Activated T-helper 17 cell treated with anti-CD3 and anti-CD28 coated beads, Interleukin-2, amount 50 U/mL, for 72 hours (primary cell): ENCODE data around the gene HSD3B1. TPM values are rescaled to one million over a fixed set of nuclear protein-coding genes. Genes with fewer than 3 reads are reported as not detected.
"Not testable (repeated sequence)": the region's sequence is repeated elsewhere in the genome, so short reads cannot be mapped to it uniquely, and the experiment has no call there.

ENCODE experiments used
- ATAC-seq: fragments of 150-1000 bp; cut with Tn5 transposase; replicated peaks from 2 replicates; pipeline ENCODE4 v1.10.0; 2021; ENCODE audit warnings: mild to moderate bottlenecking, moderate library complexity
- H3K27ac Mint-ChIP-seq: one replicate; pipeline ENCODE4 v1.8.0; 2022; ENCODE audit warnings: mixed read lengths
- H3K27me3 Mint-ChIP-seq: one replicate; pipeline ENCODE4 v1.8.0; 2022; ENCODE audit warnings: mixed read lengths
- H3K36me3 Mint-ChIP-seq: one replicate; pipeline ENCODE4 v1.8.0; 2022; ENCODE audit warnings: low read depth, mild to moderate bottlenecking, mixed read lengths
- H3K4me1 Mint-ChIP-seq: one replicate; pipeline ENCODE4 v1.8.0; 2022; ENCODE audit warnings: mixed read lengths
- H3K4me3 Mint-ChIP-seq: one replicate; pipeline ENCODE4 v1.8.0; 2022; ENCODE audit warnings: mild to moderate bottlenecking, mixed read lengths
- H3K9me3 Mint-ChIP-seq: one replicate; pipeline ENCODE4 v1.8.0; 2022; ENCODE audit warnings: mixed read lengths
- total RNA-seq, 2 donors: library from RNA; stranded (reverse); gene quantifications; one replicate each; pipeline ENCODE4 v1.2.3, GENCODE V29; 2022

HSD3B1 gene
- total RNA-seq, 2 donors from 2014 or later = not detected

GRCh38 chr1:119481951-119482350, 25.1 kb upstream of the HSD3B1 start:
- peaks cover 6% of the 10 kb centered on the region for H3K27me3 Mint-ChIP-seq
- H3K9me3 Mint-ChIP-seq = no peaks in the 10 kb centered on the region
- H3K4me1 Mint-ChIP-seq = no peaks in the 10 kb centered on the region
- no peak overlapping the region for H3K27ac Mint-ChIP-seq
- H3K36me3 Mint-ChIP-seq = no peaks in the 10 kb centered on the region
- no peak overlapping the region for H3K4me3 Mint-ChIP-seq
- no peak for ATAC-seq

- Mint-ChIP-seq H3K4me1 (no peaks in the 10 kb centered on the region), H3K27ac (no peak overlapping the region), H3K27me3 (peaks cover 12% of the 10 kb centered on the region), H3K36me3 (no peaks in the 10 kb centered on the region), H3K9me3 (no peaks in the 10 kb centered on the region), H3K4me3 (no peak overlapping the region)
- no peak for ATAC-seq
These were observed 24.2 kb upstream of the HSD3B1 start for GRCh38 chr1:119482517-119483425.

GRCh38 chr1:119483441-119484200, 23.4 kb upstream of the HSD3B1 start:
- Mint-ChIP-seq H3K27me3 (peaks cover 10% of the 10 kb centered on the region), H3K27ac (no peak overlapping the region), H3K9me3 (no peaks in the 10 kb centered on the region), H3K4me3 (no peak overlapping the region), H3K4me1 (no peaks in the 10 kb centered on the region), H3K36me3 (no peaks in the 10 kb centered on the region)
- no peak for ATAC-seq

GRCh38 chr1:119485201-119485600, 21.8 kb upstream of the HSD3B1 start:
- no peaks in the 10 kb centered on the region for H3K36me3 Mint-ChIP-seq
- ATAC-seq = no peak

GRCh38 chr1:119488216-119488615, 18.8 kb upstream of the HSD3B1 start:
- no peak overlapping the region for H3K4me3 Mint-ChIP-seq
- no peaks in the 10 kb centered on the region for H3K36me3 Mint-ChIP-seq
- H3K27me3 Mint-ChIP-seq = peaks cover 13% of the 10 kb centered on the region
- no peaks in the 10 kb centered on the region for H3K4me1 Mint-ChIP-seq
- H3K9me3 Mint-ChIP-seq = no peaks in the 10 kb centered on the region
- ATAC-seq = no peak
- H3K27ac Mint-ChIP-seq = no peak overlapping the region

More at GRCh38 chr1:119485201-119485600, 21.8 kb upstream of the HSD3B1 start:
- Mint-ChIP-seq H3K27ac (no peak overlapping the region), H3K27me3 (peaks cover 10% of the 10 kb centered on the region), H3K4me3 (no peak overlapping the region), H3K9me3 (no peaks in the 10 kb centered on the region), H3K4me1 (no peaks in the 10 kb centered on the region)

- Mint-ChIP-seq H3K4me1 (no peaks in the 10 kb centered on the region), H3K27ac (no peak overlapping the region), H3K9me3 (no peaks in the 10 kb centered on the region), H3K27me3 (peaks cover 13% of the 10 kb centered on the region), H3K4me3 (no peak overlapping the region), H3K36me3 (no peaks in the 10 kb centered on the region)
- no peak for ATAC-seq
These were observed 17.8 kb upstream of the HSD3B1 start for GRCh38 chr1:119489201-119489600.

GRCh38 chr1:119490925-119491324, 16.1 kb upstream of the HSD3B1 start:
- Mint-ChIP-seq H3K27ac (no peak overlapping the region), H3K9me3 (peaks cover 5% of the 10 kb centered on the region), H3K27me3 (peaks cover 13% of the 10 kb centered on the region), H3K4me1 (no peaks in the 10 kb centered on the region), H3K4me3 (no peak overlapping the region), H3K36me3 (no peaks in the 10 kb centered on the region)
- no peak for ATAC-seq

GRCh38 chr1:119492763-119493162, 14.2 kb upstream of the HSD3B1 start:
- Mint-ChIP-seq H3K4me3 (no peak overlapping the region), H3K27me3 (peaks cover 7% of the 10 kb centered on the region), H3K9me3 (peaks cover 5% of the 10 kb centered on the region), H3K4me1 (no peaks in the 10 kb centered on the region), H3K27ac (no peak overlapping the region), H3K36me3 (no peaks in the 10 kb centered on the region)
- no peak for ATAC-seq

- Mint-ChIP-seq H3K27ac (no peak overlapping the region), H3K4me3 (no peak overlapping the region), H3K27me3 (no peaks in the 10 kb centered on the region), H3K4me1 (no peaks in the 10 kb centered on the region), H3K9me3 (peaks cover 3% of the 10 kb centered on the region), H3K36me3 (no peaks in the 10 kb centered on the region)
- ATAC-seq = no peak
These were observed 2.2 kb upstream of the HSD3B1 start for GRCh38 chr1:119504831-119505230.

GRCh38 chr1:119510046-119510445, 3.0 kb downstream of the HSD3B1 start:
- ATAC-seq = no peak
- no peak overlapping the region for H3K27ac Mint-ChIP-seq
- no peaks in the 10 kb centered on the region for H3K36me3 Mint-ChIP-seq
- H3K4me1 Mint-ChIP-seq = no peaks in the 10 kb centered on the region
- no peak overlapping the region for H3K4me3 Mint-ChIP-seq
- peaks cover 3% of the 10 kb centered on the region for H3K27me3 Mint-ChIP-seq
- H3K9me3 Mint-ChIP-seq = peaks cover 3% of the 10 kb centered on the region

- Mint-ChIP-seq H3K27me3 (peaks cover 9% of the 10 kb centered on the region), H3K9me3 (no peaks in the 10 kb centered on the region), H3K4me1 (no peaks in the 10 kb centered on the region), H3K4me3 (no peak overlapping the region), H3K36me3 (no peaks in the 10 kb centered on the region), H3K27ac (no peak overlapping the region)
- no peak for ATAC-seq
These were observed 8.2 kb downstream of the HSD3B1 start for GRCh38 chr1:119515221-119515620.

GRCh38 chr1:119516247-119516646, 9.2 kb downstream of the HSD3B1 start:
- no peaks in the 10 kb centered on the region for H3K36me3 Mint-ChIP-seq
- H3K9me3 Mint-ChIP-seq = no peaks in the 10 kb centered on the region
- H3K27ac Mint-ChIP-seq = no peak overlapping the region
- no peaks in the 10 kb centered on the region for H3K4me1 Mint-ChIP-seq
- no peak overlapping the region for H3K4me3 Mint-ChIP-seq
- peaks cover 13% of the 10 kb centered on the region for H3K27me3 Mint-ChIP-seq
- no peak for ATAC-seq

GRCh38 chr1:119516680-119517079, 9.7 kb downstream of the HSD3B1 start:
- ATAC-seq = no peak
- Mint-ChIP-seq H3K9me3 (no peaks in the 10 kb centered on the region), H3K27ac (no peak overlapping the region), H3K27me3 (peaks cover 14% of the 10 kb centered on the region), H3K4me1 (no peaks in the 10 kb centered on the region), H3K4me3 (no peak overlapping the region), H3K36me3 (no peaks in the 10 kb centered on the region)

GRCh38 chr1:119517667-119518066, 10.7 kb downstream of the HSD3B1 start:
- peaks cover 20% of the 10 kb centered on the region for H3K27me3 Mint-ChIP-seq
- H3K9me3 Mint-ChIP-seq, H3K36me3 Mint-ChIP-seq, ATAC-seq, H3K4me1 Mint-ChIP-seq, H3K4me3 Mint-ChIP-seq, H3K27ac Mint-ChIP-seq: not testable (repeated sequence)
